GM23338 (cell line): ENCODE results near the gene SREK1. TPM values are rescaled to one million over a fixed set of nuclear protein-coding genes. Genes with fewer than 3 reads are reported as not detected.

Experiments
- ATAC-seq: fragments of 200-7000 bp; cut with Tn5 transposase; 3 replicates; pipeline ENCODE4 v1.9.1; 2020
- DNase-seq: peaks from one replicate; pipeline ENCODE4 v3.0.0-alpha.2; 2015; ENCODE audit warnings: low spot score
- H2AFZ ChIP-seq: fragments of 200-600 bp; sonication (generic); 2 replicates; pipeline ENCODE4 v1.8.0; 2016; ENCODE audit warnings: antibody characterized with exemption, mild to moderate bottlenecking, moderate library complexity
- H3F3A ChIP-seq: fragments of 200-600 bp; sonication (generic); replicated peaks from 2 replicates; pipeline ENCODE4 v1.8.0; 2017; ENCODE audit warnings: antibody characterized with exemption, mixed run types, low read depth
- H3K27ac ChIP-seq: fragments of 200-600 bp; sonication (generic); 2 replicates; pipeline ENCODE4 v1.6.1; 2016; ENCODE audit warnings: low read depth
- H3K27me3 ChIP-seq: fragments of 200-600 bp; sonication (generic); 2 replicates; pipeline ENCODE4 v1.8.0; 2016; ENCODE audit warnings: mild to moderate bottlenecking, mixed run types, moderate library complexity; ENCODE audit not compliant: insufficient read depth
- H3K36me3 ChIP-seq: fragments of 200-600 bp; sonication (generic); 2 replicates; pipeline ENCODE4 v1.8.0; 2016; ENCODE audit warnings: mild to moderate bottlenecking; ENCODE audit not compliant: insufficient read depth
- H3K4me1 ChIP-seq: fragments of 200-600 bp; sonication (generic); 2 replicates; pipeline ENCODE4 v1.8.0; 2016; ENCODE audit warnings: mild to moderate bottlenecking, moderate library complexity; ENCODE audit not compliant: insufficient read depth
- H3K4me2 ChIP-seq: fragments of 200-600 bp; sonication (generic); 2 replicates; pipeline ENCODE4 v1.7.1; 2017; ENCODE audit warnings: mixed run types
- H3K4me3 ChIP-seq: fragments of 200-600 bp; sonication (generic); 2 replicates; pipeline ENCODE4 v1.6.1; 2016; ENCODE audit warnings: mixed run types
- H3K79me2 ChIP-seq: fragments of 200-600 bp; sonication (generic); replicated peaks from 2 replicates; pipeline ENCODE4 v1.8.0; 2017; ENCODE audit warnings: mild to moderate bottlenecking; ENCODE audit not compliant: insufficient read depth
- H3K9me2 ChIP-seq: fragments of 200-600 bp; sonication (generic); 2 replicates; pipeline ENCODE4 v1.8.0; 2017; ENCODE audit not compliant: insufficient read depth
- H4K20me1 ChIP-seq: fragments of 200-600 bp; sonication (generic); replicated peaks from 2 replicates; pipeline ENCODE4 v1.8.0; 2017; ENCODE audit warnings: mild to moderate bottlenecking; ENCODE audit not compliant: insufficient read depth
- H3K27ac Mint-ChIP-seq: 2 replicates; pipeline ENCODE4 v1.8.0; 2020; ENCODE audit warnings: inconsistent platforms, mild to moderate bottlenecking, moderate library complexity, mixed read lengths
- H3K27me3 Mint-ChIP-seq: 3 replicates; pipeline ENCODE4 v1.8.0; 2022; ENCODE audit warnings: low read depth, mild to moderate bottlenecking, moderate library complexity, mixed read lengths, inconsistent platforms; ENCODE audit not compliant: insufficient read depth, poor library complexity
- H3K36me3 Mint-ChIP-seq: 3 replicates; pipeline ENCODE4 v1.8.0; 2021; ENCODE audit warnings: low read depth, mild to moderate bottlenecking, inconsistent platforms, moderate library complexity, mixed read lengths
- H3K4me1 Mint-ChIP-seq: 3 replicates; pipeline ENCODE4 v1.8.0; 2020; ENCODE audit warnings: mild to moderate bottlenecking, inconsistent platforms, mixed read lengths
- H3K4me3 Mint-ChIP-seq: 3 replicates; pipeline ENCODE4 v1.8.0; 2021; ENCODE audit warnings: moderate library complexity, mild to moderate bottlenecking, inconsistent platforms, mixed read lengths
- H3K9me3 Mint-ChIP-seq: 3 replicates; pipeline ENCODE4 v1.8.0; 2020; ENCODE audit warnings: moderate library complexity, mild to moderate bottlenecking, inconsistent platforms, mixed read lengths
- JUNB ChIP-seq: IDR thresholded peaks from one replicate; pipeline ENCODE4 v1.6.1; 2016; ENCODE audit warnings: antibody characterized with exemption; ENCODE audit not compliant: unreplicated experiment
- STAT1 ChIP-seq: IDR thresholded peaks from one replicate; pipeline ENCODE4 v1.6.1; 2016; ENCODE audit warnings: antibody characterized with exemption; ENCODE audit not compliant: unreplicated experiment
- ZNF331 ChIP-seq: fragments of 250-450 bp; sonication (Bioruptor Pico); IDR thresholded peaks from 2 replicates; pipeline ENCODE4 v1.5.0; 2020; ENCODE audit warnings: low read depth, mild to moderate bottlenecking, moderate library complexity
- polyA plus RNA-seq: library from polyadenylated mRNA; unstranded; fragments of >200 nt; fragmentation: Nextera tagmentation; extraction: Ambion mirVana; gene quantifications from 2 replicates; pipeline ENCODE4 v1.2.1, GENCODE V29; 2016
- total RNA-seq: library from RNA; depleted of rRNA; stranded (reverse); fragments of >200 nt; shearing (Covaris generic); gene quantifications from 2 replicates; pipeline ENCODE4 v1.2.3, GENCODE V29; 2014
- TF ChIP-seq, protein P1 (sequence below): fragments of 250-450 bp; sonication (Bioruptor Pico); IDR thresholded peaks from 2 replicates; pipeline ENCODE4 v1.5.0; 2020; ENCODE audit warnings: mild to moderate bottlenecking, moderate library complexity

The SREK1 gene
- total and polyA plus RNA-seq, 2 experiments from 2014 or later: 64.3 to 66.4 TPM

GRCh38 chr5:66157046-66157445 lies 12.9 kb downstream of the SREK1 start (continued):
- TF ChIP-seq, protein P1, sequence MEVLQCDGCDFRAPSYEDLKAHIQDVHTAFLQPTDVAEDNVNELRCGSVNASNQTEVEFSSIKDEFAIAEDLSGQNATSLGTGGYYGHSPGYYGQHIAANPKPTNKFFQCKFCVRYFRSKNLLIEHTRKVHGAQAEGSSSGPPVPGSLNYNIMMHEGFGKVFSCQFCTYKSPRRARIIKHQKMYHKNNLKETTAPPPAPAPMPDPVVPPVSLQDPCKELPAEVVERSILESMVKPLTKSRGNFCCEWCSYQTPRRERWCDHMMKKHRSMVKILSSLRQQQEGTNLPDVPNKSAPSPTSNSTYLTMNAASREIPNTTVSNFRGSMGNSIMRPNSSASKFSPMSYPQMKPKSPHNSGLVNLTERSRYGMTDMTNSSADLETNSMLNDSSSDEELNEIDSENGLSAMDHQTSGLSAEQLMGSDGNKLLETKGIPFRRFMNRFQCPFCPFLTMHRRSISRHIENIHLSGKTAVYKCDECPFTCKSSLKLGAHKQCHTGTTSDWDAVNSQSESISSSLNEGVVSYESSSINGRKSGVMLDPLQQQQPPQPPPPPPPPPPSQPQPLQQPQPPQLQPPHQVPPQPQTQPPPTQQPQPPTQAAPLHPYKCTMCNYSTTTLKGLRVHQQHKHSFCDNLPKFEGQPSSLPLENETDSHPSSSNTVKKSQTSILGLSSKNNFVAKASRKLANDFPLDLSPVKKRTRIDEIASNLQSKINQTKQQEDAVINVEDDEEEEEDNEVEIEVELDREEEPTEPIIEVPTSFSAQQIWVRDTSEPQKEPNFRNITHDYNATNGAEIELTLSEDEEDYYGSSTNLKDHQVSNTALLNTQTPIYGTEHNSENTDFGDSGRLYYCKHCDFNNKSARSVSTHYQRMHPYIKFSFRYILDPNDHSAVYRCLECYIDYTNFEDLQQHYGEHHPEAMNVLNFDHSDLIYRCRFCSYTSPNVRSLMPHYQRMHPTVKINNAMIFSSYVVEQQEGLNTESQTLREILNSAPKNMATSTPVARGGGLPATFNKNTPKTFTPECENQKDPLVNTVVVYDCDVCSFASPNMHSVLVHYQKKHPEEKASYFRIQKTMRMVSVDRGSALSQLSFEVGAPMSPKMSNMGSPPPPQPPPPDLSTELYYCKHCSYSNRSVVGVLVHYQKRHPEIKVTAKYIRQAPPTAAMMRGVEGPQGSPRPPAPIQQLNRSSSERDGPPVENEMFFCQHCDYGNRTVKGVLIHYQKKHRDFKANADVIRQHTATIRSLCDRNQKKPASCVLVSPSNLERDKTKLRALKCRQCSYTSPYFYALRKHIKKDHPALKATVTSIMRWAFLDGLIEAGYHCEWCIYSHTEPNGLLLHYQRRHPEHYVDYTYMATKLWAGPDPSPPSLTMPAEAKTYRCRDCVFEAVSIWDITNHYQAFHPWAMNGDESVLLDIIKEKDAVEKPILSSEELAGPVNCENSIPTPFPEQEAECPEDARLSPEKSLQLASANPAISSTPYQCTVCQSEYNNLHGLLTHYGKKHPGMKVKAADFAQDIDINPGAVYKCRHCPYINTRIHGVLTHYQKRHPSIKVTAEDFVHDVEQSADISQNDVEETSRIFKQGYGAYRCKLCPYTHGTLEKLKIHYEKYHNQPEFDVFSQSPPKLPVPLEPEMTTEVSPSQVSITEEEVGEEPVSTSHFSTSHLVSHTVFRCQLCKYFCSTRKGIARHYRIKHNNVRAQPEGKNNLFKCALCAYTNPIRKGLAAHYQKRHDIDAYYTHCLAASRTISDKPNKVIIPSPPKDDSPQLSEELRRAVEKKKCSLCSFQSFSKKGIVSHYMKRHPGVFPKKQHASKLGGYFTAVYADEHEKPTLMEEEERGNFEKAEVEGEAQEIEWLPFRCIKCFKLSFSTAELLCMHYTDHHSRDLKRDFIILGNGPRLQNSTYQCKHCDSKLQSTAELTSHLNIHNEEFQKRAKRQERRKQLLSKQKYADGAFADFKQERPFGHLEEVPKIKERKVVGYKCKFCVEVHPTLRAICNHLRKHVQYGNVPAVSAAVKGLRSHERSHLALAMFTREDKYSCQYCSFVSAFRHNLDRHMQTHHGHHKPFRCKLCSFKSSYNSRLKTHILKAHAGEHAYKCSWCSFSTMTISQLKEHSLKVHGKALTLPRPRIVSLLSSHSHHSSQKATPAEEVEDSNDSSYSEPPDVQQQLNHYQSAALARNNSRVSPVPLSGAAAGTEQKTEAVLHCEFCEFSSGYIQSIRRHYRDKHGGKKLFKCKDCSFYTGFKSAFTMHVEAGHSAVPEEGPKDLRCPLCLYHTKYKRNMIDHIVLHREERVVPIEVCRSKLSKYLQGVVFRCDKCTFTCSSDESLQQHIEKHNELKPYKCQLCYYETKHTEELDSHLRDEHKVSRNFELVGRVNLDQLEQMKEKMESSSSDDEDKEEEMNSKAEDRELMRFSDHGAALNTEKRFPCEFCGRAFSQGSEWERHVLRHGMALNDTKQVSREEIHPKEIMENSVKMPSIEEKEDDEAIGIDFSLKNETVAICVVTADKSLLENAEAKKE (CRISPR knock-in tag): no peak
- no peak for TF ChIP-seq ZNF331 (CRISPR knock-in tag)

DNA sequence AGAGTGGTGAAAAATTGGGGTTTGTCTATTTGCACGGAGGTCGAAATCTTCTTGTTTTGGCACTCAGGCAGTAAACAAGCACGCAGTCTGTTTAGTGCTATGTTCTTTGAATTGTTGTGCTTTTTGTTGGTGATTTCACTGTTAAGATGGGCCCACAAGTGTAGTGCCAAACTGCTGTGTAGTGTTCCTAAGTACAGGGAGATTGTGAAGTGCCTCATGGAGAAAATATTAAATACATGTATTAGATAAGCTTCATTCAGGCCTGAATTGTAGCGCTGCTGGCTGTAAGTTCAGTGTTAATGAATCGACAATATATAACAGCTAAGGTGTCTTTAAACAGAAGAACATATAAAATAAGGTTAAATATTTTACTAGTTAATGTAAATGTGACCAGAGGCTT lies 17.3 kb downstream of the SREK1 start:
- no peaks in the 10 kb centered on the region for H3K27me3 ChIP-seq
- H3K4me2 ChIP-seq: no peak overlapping the region
- no peaks in the 10 kb centered on the region for H3K9me2 ChIP-seq
- H3F3A ChIP-seq: no peaks in the 10 kb centered on the region
- no peak overlapping the region for H3K27ac ChIP-seq
- H3K27me3 Mint-ChIP-seq: no peaks in the 10 kb centered on the region
- H3K36me3 Mint-ChIP-seq: peaks cover 64% of the 10 kb centered on the region; the same call in 2 of the 3 replicates
- no peak overlapping the region for H3K4me3 ChIP-seq
- TF ChIP-seq, protein P1 (CRISPR knock-in tag): no peak
- TF ChIP-seq ZNF331 (CRISPR knock-in tag): no peak
- no peak for TF ChIP-seq JUNB
- TF ChIP-seq STAT1: no peak
- peaks cover 20% of the 10 kb centered on the region; the same call in 1 of the 2 replicates for H3K36me3 ChIP-seq
- ATAC-seq: no peak
- DNase-seq: no peak
- H3K4me1 ChIP-seq: peaks cover 18% of the 10 kb centered on the region; the same call in 1 of the 2 replicates
- peaks cover 10% of the 10 kb centered on the region for H3K4me1 Mint-ChIP-seq
- peaks cover 11% of the 10 kb centered on the region; the same call in 1 of the 2 replicates for H3K79me2 ChIP-seq
- no peaks in the 10 kb centered on the region for H3K9me3 Mint-ChIP-seq
- H3K27ac Mint-ChIP-seq: no peak overlapping the region
- no peak overlapping the region for H2AFZ ChIP-seq
- H4K20me1 ChIP-seq: no peaks in the 10 kb centered on the region; the same call in 1 of the 2 replicates
- no peak overlapping the region for H3K4me3 Mint-ChIP-seq
